ENCODE results near the gene ELL.

GRCh38 chr19:18453269-18454024, 68.4 kb downstream of the ELL start:
- TF ChIP-seq CTCF (IDR thresholded peaks at IDR 0.05; ENCODE audit: insufficient read depth, low read depth, low read length) (no peak), EZH2 (IDR thresholded peaks at IDR 0.05; ENCODE audit: insufficient read depth, low read length) (no peak)
